ENCODE measurements around the gene IL4R.

IL4R gene

GRCh38 chr16:27378871-27379481, 65.2 kb downstream of the IL4R start:
- no peaks in the 10 kb centered on the region for H3K27me3 ChIP-seq (ENCODE audit: insufficient read depth, low read length)
- H3K4me1 ChIP-seq (ENCODE audit: insufficient read depth, low read length) = no peaks in the 10 kb centered on the region
- H3K9ac ChIP-seq (ENCODE audit: low read depth, low read length) = no peak overlapping the region
- H3K36me3 ChIP-seq (ENCODE audit: insufficient read depth, low read depth, low read length) = no peaks in the 10 kb centered on the region
- H3K4me3 ChIP-seq (ENCODE audit: low read length) = no peak overlapping the region
- no peak overlapping the region for H3K27ac ChIP-seq (ENCODE audit: low read length)
- H3K9me3 ChIP-seq (ENCODE audit: insufficient read depth, low read depth, low read length) = no peaks in the 10 kb centered on the region

GRCh38 chr16:27379919-27380318, 66.1 kb downstream of the IL4R start:
- Histone ChIP-seq H3K27ac (ENCODE audit: low read length) (no peak overlapping the region), H3K36me3 (ENCODE audit: insufficient read depth, low read depth, low read length) (no peaks in the 10 kb centered on the region), H3K9me3 (ENCODE audit: insufficient read depth, low read depth, low read length) (no peaks in the 10 kb centered on the region), H3K4me1 (ENCODE audit: insufficient read depth, low read length) (no peaks in the 10 kb centered on the region), H3K27me3 (ENCODE audit: insufficient read depth, low read length) (no peaks in the 10 kb centered on the region), H3K9ac (ENCODE audit: low read depth, low read length) (no peak overlapping the region), H3K4me3 (ENCODE audit: low read length) (no peak overlapping the region)

- Histone ChIP-seq H3K9ac (ENCODE audit: low read depth, low read length) (no peak overlapping the region), H3K27ac (ENCODE audit: low read length) (no peak overlapping the region), H3K27me3 (ENCODE audit: insufficient read depth, low read length) (no peaks in the 10 kb centered on the region), H3K4me1 (ENCODE audit: insufficient read depth, low read length) (no peaks in the 10 kb centered on the region), H3K4me3 (ENCODE audit: low read length) (no peak overlapping the region), H3K36me3 (ENCODE audit: insufficient read depth, low read depth, low read length) (no peaks in the 10 kb centered on the region), H3K9me3 (ENCODE audit: insufficient read depth, low read depth, low read length) (no peaks in the 10 kb centered on the region)
These were observed 67.5 kb downstream of the IL4R start for GRCh38 chr16:27381236-27381635.

- Histone ChIP-seq H3K4me3 (ENCODE audit: low read length) (no peak overlapping the region), H3K27me3 (ENCODE audit: insufficient read depth, low read length) (no peaks in the 10 kb centered on the region), H3K36me3 (ENCODE audit: insufficient read depth, low read depth, low read length) (no peaks in the 10 kb centered on the region), H3K9me3 (ENCODE audit: insufficient read depth, low read depth, low read length) (no peaks in the 10 kb centered on the region), H3K27ac (ENCODE audit: low read length) (no peak overlapping the region), H3K9ac (ENCODE audit: low read depth, low read length) (no peak overlapping the region), H3K4me1 (ENCODE audit: insufficient read depth, low read length) (no peaks in the 10 kb centered on the region)
These were observed 68.4 kb downstream of the IL4R start for GRCh38 chr16:27381974-27382855.

- H3K36me3 ChIP-seq (ENCODE audit: insufficient read depth, low read depth, low read length) = no peaks in the 10 kb centered on the region
- H3K4me1 ChIP-seq (ENCODE audit: insufficient read depth, low read length) = no peaks in the 10 kb centered on the region
- no peaks in the 10 kb centered on the region for H3K27me3 ChIP-seq (ENCODE audit: insufficient read depth, low read length)
- H3K4me3 ChIP-seq (ENCODE audit: low read length) = no peak overlapping the region
- no peak overlapping the region for H3K9ac ChIP-seq (ENCODE audit: low read depth, low read length)
- no peak overlapping the region for H3K27ac ChIP-seq (ENCODE audit: low read length)
- no peaks in the 10 kb centered on the region for H3K9me3 ChIP-seq (ENCODE audit: insufficient read depth, low read depth, low read length)
These were observed 69.9 kb downstream of the IL4R start for GRCh38 chr16:27383556-27384243.

GRCh38 chr16:27384425-27384824, 70.7 kb downstream of the IL4R start:
- Histone ChIP-seq H3K9ac (ENCODE audit: low read depth, low read length) (no peak overlapping the region), H3K4me3 (ENCODE audit: low read length) (no peak overlapping the region), H3K27me3 (ENCODE audit: insufficient read depth, low read length) (no peaks in the 10 kb centered on the region), H3K4me1 (ENCODE audit: insufficient read depth, low read length) (no peaks in the 10 kb centered on the region), H3K36me3 (ENCODE audit: insufficient read depth, low read depth, low read length) (no peaks in the 10 kb centered on the region), H3K27ac (ENCODE audit: low read length) (no peak overlapping the region), H3K9me3 (ENCODE audit: insufficient read depth, low read depth, low read length) (no peaks in the 10 kb centered on the region)

- no peaks in the 10 kb centered on the region for H3K36me3 ChIP-seq (ENCODE audit: insufficient read depth, low read depth, low read length)
- H3K9me3 ChIP-seq (ENCODE audit: insufficient read depth, low read depth, low read length) = no peaks in the 10 kb centered on the region
- H3K4me1 ChIP-seq (ENCODE audit: insufficient read depth, low read length) = no peaks in the 10 kb centered on the region
- H3K4me3 ChIP-seq (ENCODE audit: low read length) = no peak overlapping the region
- no peak overlapping the region for H3K27ac ChIP-seq (ENCODE audit: low read length)
- no peak overlapping the region for H3K9ac ChIP-seq (ENCODE audit: low read depth, low read length)
- no peaks in the 10 kb centered on the region for H3K27me3 ChIP-seq (ENCODE audit: insufficient read depth, low read length)
These were observed 71.6 kb downstream of the IL4R start for GRCh38 chr16:27385398-27385797.

GRCh38 chr16:27386674-27387073, 72.9 kb downstream of the IL4R start:
- Histone ChIP-seq H3K9me3 (ENCODE audit: insufficient read depth, low read depth, low read length) (no peaks in the 10 kb centered on the region), H3K27ac (ENCODE audit: low read length) (no peak overlapping the region), H3K9ac (ENCODE audit: low read depth, low read length) (no peak overlapping the region), H3K36me3 (ENCODE audit: insufficient read depth, low read depth, low read length) (no peaks in the 10 kb centered on the region), H3K4me3 (ENCODE audit: low read length) (no peak overlapping the region), H3K27me3 (ENCODE audit: insufficient read depth, low read length) (no peaks in the 10 kb centered on the region), H3K4me1 (ENCODE audit: insufficient read depth, low read length) (no peaks in the 10 kb centered on the region)

GRCh38 chr16:27387724-27388123, 74.0 kb downstream of the IL4R start:
- Histone ChIP-seq H3K27me3 (ENCODE audit: insufficient read depth, low read length) (no peaks in the 10 kb centered on the region), H3K36me3 (ENCODE audit: insufficient read depth, low read depth, low read length) (no peaks in the 10 kb centered on the region), H3K4me3 (ENCODE audit: low read length) (no peak overlapping the region), H3K4me1 (ENCODE audit: insufficient read depth, low read length) (no peaks in the 10 kb centered on the region), H3K9ac (ENCODE audit: low read depth, low read length) (no peak overlapping the region), H3K9me3 (ENCODE audit: insufficient read depth, low read depth, low read length) (no peaks in the 10 kb centered on the region), H3K27ac (ENCODE audit: low read length) (no peak overlapping the region)

- Histone ChIP-seq H3K9me3 (ENCODE audit: insufficient read depth, low read depth, low read length) (no peaks in the 10 kb centered on the region), H3K27ac (ENCODE audit: low read length) (no peak overlapping the region), H3K36me3 (ENCODE audit: insufficient read depth, low read depth, low read length) (no peaks in the 10 kb centered on the region), H3K9ac (ENCODE audit: low read depth, low read length) (no peak overlapping the region), H3K27me3 (ENCODE audit: insufficient read depth, low read length) (no peaks in the 10 kb centered on the region), H3K4me1 (ENCODE audit: insufficient read depth, low read length) (no peaks in the 10 kb centered on the region), H3K4me3 (ENCODE audit: low read length) (no peak overlapping the region)
These were observed 75.6 kb downstream of the IL4R start for GRCh38 chr16:27389272-27389961.

GRCh38 chr16:27390151-27390550, 76.4 kb downstream of the IL4R start:
- Histone ChIP-seq H3K9me3 (ENCODE audit: insufficient read depth, low read depth, low read length) (no peaks in the 10 kb centered on the region), H3K4me1 (ENCODE audit: insufficient read depth, low read length) (no peaks in the 10 kb centered on the region), H3K36me3 (ENCODE audit: insufficient read depth, low read depth, low read length) (no peaks in the 10 kb centered on the region), H3K4me3 (ENCODE audit: low read length) (no peak overlapping the region), H3K9ac (ENCODE audit: low read depth, low read length) (no peak overlapping the region), H3K27ac (ENCODE audit: low read length) (no peak overlapping the region), H3K27me3 (ENCODE audit: insufficient read depth, low read length) (no peaks in the 10 kb centered on the region)
